Measurements from ENCODE around the gene DNM3. TPM values are rescaled to one million over a fixed set of nuclear protein-coding genes. Genes with fewer than 3 reads are reported as not detected.

The DNM3 gene
- polyA plus RNA-seq, 3 donors: 0.15 TPM; not detected in 2

DNA sequence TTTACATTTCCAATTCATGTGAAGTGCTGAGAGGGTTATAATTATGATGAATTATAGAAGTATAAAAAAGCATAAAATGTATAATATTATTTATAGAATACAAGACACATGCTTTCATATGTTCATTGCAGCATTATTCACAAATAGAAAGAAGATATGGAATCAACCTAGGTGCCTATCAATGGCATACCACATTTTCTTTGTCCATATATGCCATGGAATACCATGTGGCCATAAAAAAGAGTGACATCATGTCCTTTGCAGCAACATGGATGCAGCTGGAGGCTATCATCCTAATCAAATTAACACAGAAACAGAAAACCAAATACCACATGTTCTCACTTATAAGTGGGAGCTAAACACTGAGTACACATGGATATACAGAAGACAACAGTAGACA, 494.1 kb downstream of the DNM3 start:
- Histone ChIP-seq H3K36me3 (replicated peaks in 1 of 2; ENCODE audit: control insufficient read depth in 1 of 2, insufficient read depth in 2 of 2, low read length in 2 of 2) (no peaks in the 10 kb centered on the region), H3K4me2 (replicated peaks; ENCODE audit: extremely low read depth, low read length, poor library complexity, severe bottlenecking) (no peak overlapping the region), H3K27me3 (ENCODE audit: control insufficient read depth in 2 of 2, insufficient read depth in 2 of 2, low read length in 2 of 2) (no peaks in the 10 kb centered on the region), H4K20me1 (ENCODE audit: insufficient read depth, low read length) (no peaks in the 10 kb centered on the region), H3K9ac (ENCODE audit: insufficient read depth, low read length, poor library complexity, severe bottlenecking) (no peak overlapping the region), H3K4me1 (ENCODE audit: control insufficient read depth in 1 of 2, insufficient read depth in 2 of 2, low read length in 2 of 2) (peaks cover 0 to 2% of the 10 kb centered on the region in 2 donors), H3K4me3 (replicated peaks in 1 of 3; ENCODE audit: low read depth in 2 of 3, low read length in 3 of 3) (no peak overlapping the region), H3K27ac (ENCODE audit: low read depth in 1 of 2, low read length in 2 of 2) (no peak overlapping the region), H3K9me3 (replicated peaks in 1 of 2; ENCODE audit: control insufficient read depth in 1 of 2, insufficient read depth in 1 of 2, low read length in 2 of 2) (no peaks in the 10 kb centered on the region), H2AFZ (ENCODE audit: insufficient read depth, low read depth, low read length, poor library complexity, severe bottlenecking) (no peak overlapping the region), H3K79me2 (ENCODE audit: insufficient read depth, low read length) (no peaks in the 10 kb centered on the region)
- Mint-ChIP-seq H3K27ac (no peak overlapping the region), H3K4me3 (no peak overlapping the region), H3K27me3 (ENCODE audit: low read depth in 3 of 3) (no peaks in the 10 kb centered on the region), H3K36me3 (no peaks in the 10 kb centered on the region), H3K9me3 (no peaks in the 10 kb centered on the region), H3K4me1 (peaks cover 2% of the 10 kb centered on the region)
- TF ChIP-seq, protein P1, sequence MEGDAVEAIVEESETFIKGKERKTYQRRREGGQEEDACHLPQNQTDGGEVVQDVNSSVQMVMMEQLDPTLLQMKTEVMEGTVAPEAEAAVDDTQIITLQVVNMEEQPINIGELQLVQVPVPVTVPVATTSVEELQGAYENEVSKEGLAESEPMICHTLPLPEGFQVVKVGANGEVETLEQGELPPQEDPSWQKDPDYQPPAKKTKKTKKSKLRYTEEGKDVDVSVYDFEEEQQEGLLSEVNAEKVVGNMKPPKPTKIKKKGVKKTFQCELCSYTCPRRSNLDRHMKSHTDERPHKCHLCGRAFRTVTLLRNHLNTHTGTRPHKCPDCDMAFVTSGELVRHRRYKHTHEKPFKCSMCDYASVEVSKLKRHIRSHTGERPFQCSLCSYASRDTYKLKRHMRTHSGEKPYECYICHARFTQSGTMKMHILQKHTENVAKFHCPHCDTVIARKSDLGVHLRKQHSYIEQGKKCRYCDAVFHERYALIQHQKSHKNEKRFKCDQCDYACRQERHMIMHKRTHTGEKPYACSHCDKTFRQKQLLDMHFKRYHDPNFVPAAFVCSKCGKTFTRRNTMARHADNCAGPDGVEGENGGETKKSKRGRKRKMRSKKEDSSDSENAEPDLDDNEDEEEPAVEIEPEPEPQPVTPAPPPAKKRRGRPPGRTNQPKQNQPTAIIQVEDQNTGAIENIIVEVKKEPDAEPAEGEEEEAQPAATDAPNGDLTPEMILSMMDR (IDR thresholded peaks at IDR 0.05): no peak
- intact Hi-C loops (cut with micrococcal nuclease): no loop called here
- no peak for DNase-seq

DNA sequence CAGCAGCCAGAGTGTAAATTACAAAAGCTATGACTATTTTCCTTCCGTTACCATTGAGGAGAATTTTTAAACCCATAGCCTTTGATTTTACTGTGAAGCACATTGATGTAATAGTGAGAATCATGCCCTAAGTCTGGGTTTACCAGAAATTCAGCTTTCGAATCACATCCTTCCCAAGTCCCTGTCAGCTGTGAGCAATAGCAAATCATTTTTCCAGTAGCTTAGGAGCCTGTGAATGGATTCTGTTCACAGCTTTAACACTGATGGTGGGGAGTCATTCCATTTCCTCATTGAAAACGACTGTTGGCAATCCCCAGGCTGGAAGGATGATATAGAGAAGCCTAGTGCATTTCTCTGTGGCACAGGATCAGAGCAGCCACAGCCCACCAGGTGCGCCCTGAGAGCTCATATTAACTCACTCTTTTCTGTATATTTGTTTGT, 497.0 kb downstream of the DNM3 start:
- Histone ChIP-seq H3K27me3 (ENCODE audit: control insufficient read depth in 2 of 2, insufficient read depth in 2 of 2, low read length in 2 of 2) (no peaks in the 10 kb centered on the region), H3K4me1 (ENCODE audit: control insufficient read depth in 1 of 2, insufficient read depth in 2 of 2, low read length in 2 of 2) (peaks cover 2 to 7% of the 10 kb centered on the region in 2 donors), H4K20me1 (ENCODE audit: insufficient read depth, low read length) (no peaks in the 10 kb centered on the region), H2AFZ (ENCODE audit: insufficient read depth, low read depth, low read length, poor library complexity, severe bottlenecking) (no peak overlapping the region), H3K79me2 (ENCODE audit: insufficient read depth, low read length) (no peaks in the 10 kb centered on the region), H3K36me3 (replicated peaks in 1 of 2; ENCODE audit: control insufficient read depth in 1 of 2, insufficient read depth in 2 of 2, low read length in 2 of 2) (no peaks in the 10 kb centered on the region), H3K27ac (ENCODE audit: low read depth in 1 of 2, low read length in 2 of 2) (no peak overlapping the region), H3K4me2 (replicated peaks; ENCODE audit: extremely low read depth, low read length, poor library complexity, severe bottlenecking) (no peak overlapping the region), H3K9ac (ENCODE audit: insufficient read depth, low read length, poor library complexity, severe bottlenecking) (no peak overlapping the region), H3K9me3 (replicated peaks in 1 of 2; ENCODE audit: control insufficient read depth in 1 of 2, insufficient read depth in 1 of 2, low read length in 2 of 2) (no peaks in the 10 kb centered on the region), H3K4me3 (replicated peaks in 1 of 3; ENCODE audit: low read depth in 2 of 3, low read length in 3 of 3) (no peak overlapping the region)
- no CpG with 5 or more reads among the region's 4 CpGs for WGBS (ENCODE audit: insufficient coverage)
- Mint-ChIP-seq H3K4me1 (peaks cover 17% of the 10 kb centered on the region), H3K9me3 (no peaks in the 10 kb centered on the region), H3K27me3 (ENCODE audit: low read depth in 3 of 3) (no peaks in the 10 kb centered on the region), H3K36me3 (no peaks in the 10 kb centered on the region), H3K27ac (no peak overlapping the region), H3K4me3 (no peak overlapping the region)
- intact Hi-C loops (cut with micrococcal nuclease): no loop called here
- no peak for DNase-seq
- TF ChIP-seq, protein P1 (IDR thresholded peaks at IDR 0.05): no peak
